Raji (cell line): ENCODE measurements around the gene SHE.

Source experiments
- POLR2A ChIP-seq: IDR thresholded peaks from 2 replicates; pipeline ENCODE4 v1.6.1; 2011; ENCODE audit warnings: low read depth, low read length, control low read depth; ENCODE audit not compliant: insufficient read depth

Gene SHE

DNA sequence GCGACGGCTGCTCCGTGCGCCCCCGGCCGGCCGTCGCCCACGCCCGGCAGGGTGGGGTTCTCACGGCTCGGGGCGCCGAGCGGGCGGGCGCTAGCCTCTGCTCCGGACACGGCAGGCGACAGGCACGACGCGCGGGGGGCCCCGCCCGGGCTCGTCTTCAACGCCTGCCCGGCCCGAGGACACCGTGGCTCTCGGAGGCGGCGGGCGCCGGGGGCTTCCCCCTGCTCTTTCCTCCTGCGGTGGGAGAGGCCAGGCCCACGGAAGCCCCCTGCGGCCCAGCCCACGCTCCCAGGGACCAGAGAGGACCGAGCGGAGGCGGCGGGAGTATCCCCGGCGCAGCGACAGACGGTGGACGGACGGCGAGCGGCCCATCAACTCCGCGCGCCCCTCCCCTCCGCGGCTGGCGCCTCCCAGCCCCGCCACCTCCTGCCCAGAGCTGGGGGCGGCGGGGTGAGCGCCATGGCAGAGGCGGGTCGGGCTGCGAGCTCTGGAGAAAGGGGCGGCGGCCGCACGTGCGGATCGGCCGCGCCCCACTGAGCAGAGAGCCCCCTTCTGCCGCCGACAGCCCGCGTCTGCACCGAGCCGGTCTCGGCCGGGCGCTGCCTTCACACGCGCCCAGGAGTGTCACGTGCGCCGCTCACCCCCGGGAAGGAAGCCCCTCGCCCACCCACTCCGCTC is at the start of gene SHE, which contains the start of gene TDRD10:
Gene SHE, minus strand, starts transcription at position 347 of the 678 bp plus-strand sequence. CDS start 386 bp downstream, outside the sequence.
Gene TDRD10, plus strand, starts transcription at position 154 of the 678 bp plus-strand sequence. CDS start 4,685 bp downstream, outside the sequence.
- no peak for TF ChIP-seq POLR2A

DNA sequence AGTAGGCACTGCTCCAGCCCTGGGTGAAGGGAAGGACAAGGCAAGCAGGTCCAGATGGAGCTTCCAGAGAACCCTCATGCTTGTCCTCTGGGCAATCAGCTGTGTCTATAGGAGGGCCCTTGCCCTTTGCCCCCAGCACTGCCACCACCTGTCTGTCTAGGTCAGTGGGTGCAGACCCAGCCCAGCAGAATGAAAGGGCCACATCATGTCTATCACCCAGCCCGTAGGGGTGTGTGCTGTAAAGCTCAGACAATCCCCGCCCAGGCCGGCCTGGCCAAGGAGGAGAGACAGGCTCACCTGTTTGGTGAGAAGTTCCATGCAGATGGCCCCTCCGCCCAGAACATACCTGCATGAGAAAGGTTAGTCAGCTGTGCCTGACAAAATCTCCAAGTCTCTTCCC is 49.3 kb upstream of the SHE start:
- no peak for TF ChIP-seq POLR2A

- TF ChIP-seq POLR2A = no peak
Observed at GRCh38 chr1:154550657-154551056, 48.4 kb upstream of the SHE start.

DNA sequence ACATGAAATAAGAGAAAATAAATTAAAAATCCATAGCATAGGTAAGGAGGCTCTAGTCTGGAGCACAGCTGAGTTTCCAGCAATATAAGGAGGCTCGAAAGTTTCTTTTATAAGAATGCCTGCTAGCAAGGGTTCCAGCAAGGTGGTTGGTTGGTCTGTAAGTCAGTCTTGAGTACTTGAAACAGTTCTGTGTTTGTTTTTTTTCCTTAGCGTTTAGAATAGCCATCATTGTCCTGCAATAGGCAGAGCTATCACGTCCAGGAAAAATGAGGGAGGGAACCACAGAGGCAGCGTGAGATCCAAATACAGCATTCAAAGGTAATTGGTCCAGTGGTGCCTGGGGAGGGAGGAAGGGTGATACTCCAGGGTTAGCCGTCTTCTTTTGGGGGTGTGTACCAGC is 47.9 kb upstream of the SHE start:
- TF ChIP-seq POLR2A = no peak

GRCh38 chr1:154549202-154549770 is 47.1 kb upstream of the SHE start:
- no peak for TF ChIP-seq POLR2A

DNA sequence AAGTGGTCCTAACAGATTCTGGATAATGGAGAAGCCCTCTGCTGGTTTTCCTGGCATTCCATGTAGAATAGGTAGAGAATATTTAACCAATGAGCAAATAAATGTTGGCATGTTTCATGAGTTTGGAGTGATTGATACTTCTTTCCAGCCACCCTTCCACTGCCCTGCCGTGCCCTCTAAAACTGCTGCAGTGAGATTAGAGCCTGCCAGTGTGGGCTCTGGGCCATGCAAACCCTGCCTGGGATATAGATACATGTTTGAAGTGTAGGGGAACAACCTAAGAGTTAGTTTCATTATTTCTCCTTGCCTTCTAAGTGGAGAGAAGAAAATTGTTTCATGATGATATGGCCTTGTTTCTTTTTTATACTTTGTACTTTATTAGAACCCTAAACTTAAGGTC is 45.8 kb upstream of the SHE start:
- no peak for TF ChIP-seq POLR2A

DNA sequence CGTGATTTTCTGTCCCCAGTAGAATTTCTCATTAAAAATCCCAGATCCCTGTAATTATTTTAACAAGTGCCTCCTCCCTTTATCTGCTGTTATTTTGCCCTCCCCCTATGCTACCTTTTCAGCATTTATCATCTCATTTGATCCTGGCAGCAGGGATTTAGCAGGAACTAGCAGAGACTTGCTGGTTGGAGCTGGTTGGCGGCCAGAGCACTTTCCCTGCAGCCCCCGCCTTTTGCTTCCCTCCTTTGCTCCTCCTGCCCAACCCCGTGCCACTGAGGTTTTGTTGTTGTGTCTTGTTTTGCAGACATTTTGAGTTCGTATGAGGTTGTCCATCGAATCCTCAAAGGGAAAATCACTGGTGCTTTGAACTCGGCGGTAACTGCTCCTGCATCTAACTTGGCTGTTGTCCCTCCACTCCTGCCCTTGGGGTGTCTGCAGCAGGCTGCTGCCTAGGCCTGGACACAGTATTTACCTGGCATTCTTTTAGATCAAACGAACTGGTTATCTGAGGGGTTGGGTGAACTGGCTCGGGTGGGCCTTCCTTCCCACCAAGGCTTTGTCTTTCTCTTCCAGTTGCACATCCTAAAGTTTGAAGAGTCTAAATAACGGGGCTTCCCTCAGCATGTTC is 45.0 kb upstream of the SHE start:
- no peak for TF ChIP-seq POLR2A

DNA sequence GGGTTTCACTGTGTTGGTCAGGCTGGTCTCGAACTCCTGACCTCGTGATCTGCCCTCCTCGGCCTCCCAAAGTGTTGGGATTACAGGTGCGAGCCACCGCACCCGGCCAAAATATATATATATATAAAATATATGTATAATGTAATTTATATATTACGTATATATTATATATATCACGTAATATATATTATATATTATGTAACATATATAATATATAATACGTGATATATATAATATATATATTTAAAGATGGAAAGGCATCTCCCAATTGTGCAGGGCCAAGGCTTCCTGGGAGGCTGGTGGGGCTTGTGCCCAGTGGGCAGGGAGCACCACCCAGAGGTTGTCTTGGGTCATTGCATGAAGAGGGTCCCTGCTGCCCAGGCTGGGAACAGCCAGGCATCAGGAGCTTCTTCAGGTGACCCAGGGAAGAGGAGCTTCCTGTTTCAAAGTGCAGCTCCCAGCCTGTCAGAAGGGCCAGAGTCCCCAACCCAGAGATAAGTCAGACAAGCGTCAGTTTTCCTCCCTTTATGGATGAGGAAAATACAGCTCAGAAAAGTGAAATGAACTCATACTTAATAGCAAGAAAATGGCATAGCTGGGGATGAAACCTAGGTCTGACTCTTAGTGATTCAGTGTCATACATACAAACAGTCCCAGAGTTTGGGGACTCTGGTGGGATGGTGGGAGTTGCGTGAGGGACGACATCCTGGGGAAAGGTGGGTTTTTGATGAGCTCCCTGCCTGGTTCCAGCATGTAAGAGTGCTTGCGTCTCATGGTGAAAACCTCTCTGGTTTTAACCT is 44.3 kb upstream of the SHE start:
- TF ChIP-seq POLR2A = no peak

GRCh38 chr1:154541231-154541630 is 39.0 kb upstream of the SHE start:
- no peak for TF ChIP-seq POLR2A

DNA sequence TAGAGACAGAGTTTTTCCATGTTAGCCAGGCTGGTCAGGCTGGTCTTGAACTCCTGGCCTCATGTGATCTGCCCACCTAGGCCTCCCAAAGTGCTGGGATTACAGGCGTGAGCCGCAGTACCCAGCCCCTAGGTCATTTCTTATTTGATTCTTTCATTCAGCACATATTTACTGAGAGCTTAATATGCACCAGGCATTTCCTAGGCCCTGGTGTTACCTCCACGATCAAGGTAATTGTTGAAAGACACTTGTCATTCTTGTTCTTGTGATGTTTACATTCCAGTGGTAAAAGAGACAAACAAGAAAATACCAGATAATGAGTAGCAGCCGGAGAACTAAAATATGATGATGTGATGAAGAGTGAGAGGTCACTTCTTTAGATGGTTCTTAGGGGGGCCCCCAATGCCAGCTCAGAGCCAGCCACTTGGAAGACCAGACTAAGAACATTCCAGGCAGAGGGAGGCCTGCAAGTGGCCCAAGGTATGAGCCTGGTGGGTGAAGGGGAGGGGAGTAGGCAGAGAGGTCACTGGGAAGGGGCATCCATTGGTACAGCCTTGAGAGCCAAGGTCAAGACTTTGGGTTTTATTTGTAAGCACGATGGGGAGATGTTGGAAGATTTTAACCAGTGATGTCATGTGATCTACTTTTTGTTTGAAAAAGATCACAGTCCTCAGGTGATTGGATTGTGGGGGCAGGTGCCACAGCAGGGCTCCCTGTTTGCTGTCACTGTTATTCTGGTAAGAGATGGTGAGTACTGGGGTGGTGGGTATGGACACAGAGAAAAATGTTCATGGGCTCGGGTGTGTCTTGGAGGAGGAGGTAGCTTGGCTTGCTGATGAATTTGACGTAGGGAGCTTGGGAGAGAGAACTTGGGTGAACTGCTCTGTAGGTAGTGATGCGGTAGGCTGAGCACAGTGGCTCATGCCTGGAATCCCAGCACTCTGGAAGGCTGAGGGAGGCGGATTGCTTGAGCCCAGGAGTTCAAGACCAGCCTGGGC is 37.6 kb upstream of the SHE start:
- no peak for TF ChIP-seq POLR2A

GRCh38 chr1:154536570-154536969 is 34.4 kb upstream of the SHE start:
- no peak for TF ChIP-seq POLR2A

DNA sequence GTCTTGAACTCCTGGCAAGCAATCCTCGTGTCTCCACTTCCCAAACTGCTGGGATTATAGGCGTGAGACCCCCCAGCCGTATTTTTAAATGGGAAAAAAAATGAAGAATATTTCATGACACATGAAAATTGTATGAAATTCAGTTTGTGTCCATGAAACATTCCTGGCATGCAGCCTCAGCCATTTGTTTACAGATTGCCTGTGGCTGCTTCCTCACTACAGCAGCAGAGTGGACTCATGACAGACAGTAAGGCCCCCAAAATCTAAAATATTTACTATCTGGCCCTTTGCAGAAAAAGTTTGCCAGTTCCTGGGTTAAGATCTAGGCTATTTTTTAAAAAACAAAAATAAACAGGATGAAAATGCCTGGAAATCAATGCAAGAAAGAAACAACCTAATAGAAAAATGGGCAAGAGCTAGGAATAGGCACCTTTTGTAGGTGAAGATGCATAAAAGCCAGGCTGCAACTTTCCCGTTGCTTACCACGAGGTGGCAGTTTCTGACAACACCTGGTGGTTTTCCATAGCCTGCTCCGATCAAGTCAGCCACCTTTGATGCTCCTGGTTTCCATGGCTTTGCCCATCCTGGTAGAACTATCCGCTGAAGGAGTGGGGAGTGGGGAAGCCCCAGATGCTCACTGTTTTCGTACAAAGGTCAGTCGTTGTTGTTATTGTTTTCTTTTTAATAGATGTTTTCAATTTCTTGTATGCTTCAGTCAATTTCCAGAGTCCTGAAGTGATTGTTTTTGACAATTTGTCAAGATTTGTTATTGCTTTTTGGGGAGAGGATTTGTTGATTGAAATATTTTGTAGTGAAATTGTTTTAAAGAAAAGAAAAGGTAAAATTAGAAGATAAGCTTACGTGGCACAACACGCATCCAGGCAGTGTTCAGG is 32.0 kb upstream of the SHE start:
- TF ChIP-seq POLR2A = no peak

- no peak for TF ChIP-seq POLR2A
Observed at GRCh38 chr1:154529308-154529707, 27.1 kb upstream of the SHE start.
